Measurements from ENCODE around the gene DMAC2.

Gene DMAC2

DNA sequence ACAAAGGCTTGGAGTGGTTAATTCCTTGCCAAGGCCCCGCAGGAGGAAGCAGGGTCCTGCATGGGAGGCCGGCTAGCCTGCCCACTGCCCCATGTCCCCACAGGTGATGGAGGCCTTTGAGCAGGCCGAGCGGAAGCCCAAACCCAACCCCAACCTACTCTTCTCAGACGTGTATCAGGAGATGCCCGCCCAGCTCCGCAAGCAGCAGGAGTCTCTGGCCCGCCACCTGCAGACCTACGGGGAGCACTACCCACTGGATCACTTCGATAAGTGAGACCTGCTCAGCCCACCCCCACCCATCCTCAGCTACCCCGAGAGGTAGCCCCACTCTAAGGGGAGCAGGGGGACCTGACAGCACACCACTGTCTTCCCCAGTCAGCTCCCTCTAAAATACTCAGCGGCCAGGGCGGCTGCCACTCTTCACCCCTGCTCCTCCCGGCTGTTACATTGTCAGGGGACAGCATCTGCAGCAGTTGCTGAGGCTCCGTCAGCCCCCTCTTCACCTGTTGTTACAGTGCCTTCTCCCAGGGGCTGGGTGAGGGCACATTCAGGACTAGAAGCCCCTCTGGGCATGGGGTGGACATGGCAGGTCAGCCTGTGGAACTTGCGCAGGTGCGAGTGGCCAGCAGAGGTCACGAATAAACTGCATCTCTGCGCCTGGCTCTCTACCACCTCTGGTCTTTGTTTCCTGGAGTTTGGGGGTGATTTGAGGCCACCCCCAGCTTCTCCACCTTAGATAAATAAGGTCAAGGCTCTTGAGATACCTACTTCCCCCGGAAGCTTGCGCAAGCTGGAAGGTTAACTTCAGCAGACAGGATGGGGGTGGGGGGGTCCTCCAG, 15.2 kb downstream of the DMAC2 start:
- H3K9me3 ChIP-seq, result no peaks in the 10 kb centered on the region
- peaks cover 46% of the 10 kb centered on the region for H3K4me1 ChIP-seq
- H3K9ac ChIP-seq, result no peak overlapping the region
- no peaks in the 10 kb centered on the region for H3K27me3 ChIP-seq
- H4K20me1 ChIP-seq, result no peaks in the 10 kb centered on the region
- no peak for TF ChIP-seq Cebpa-rat (IDR thresholded peaks at IDR 0.05)
- no peak overlapping the region for H3K4me3 ChIP-seq
- no peak overlapping the region for H3K4me2 ChIP-seq
- H3K36me3 ChIP-seq, result peaks cover 76% of the 10 kb centered on the region
- H3K27ac ChIP-seq, result no peak overlapping the region

DNA sequence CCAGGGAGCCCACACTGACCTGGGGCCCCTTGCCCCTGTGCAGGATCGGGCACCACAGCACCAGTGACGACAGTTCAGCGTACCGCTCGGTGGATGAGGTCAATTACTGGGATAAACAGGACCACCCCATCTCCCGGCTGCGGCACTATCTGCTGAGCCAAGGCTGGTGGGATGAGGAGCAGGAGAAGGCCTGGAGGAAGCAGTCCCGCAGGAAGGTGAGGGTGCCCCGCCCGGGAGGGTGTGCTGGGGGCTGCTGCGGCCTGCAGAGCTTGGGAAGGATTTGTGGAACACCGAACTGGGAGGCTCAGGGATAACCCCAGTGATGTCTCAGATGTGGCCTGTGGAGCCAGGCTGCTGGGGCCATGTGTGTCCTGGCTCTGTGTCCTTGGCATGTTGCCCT, 16.8 kb downstream of the DMAC2 start:
- no peak overlapping the region for H3K4me3 ChIP-seq
- no peak overlapping the region for H3K27ac ChIP-seq
- H3K4me2 ChIP-seq, result no peak overlapping the region
- no peaks in the 10 kb centered on the region for H3K27me3 ChIP-seq
- TF ChIP-seq Cebpa-rat (IDR thresholded peaks at IDR 0.05), result no peak
- no peaks in the 10 kb centered on the region for H3K9me3 ChIP-seq
- no peak overlapping the region for H3K9ac ChIP-seq
- no peaks in the 10 kb centered on the region for H4K20me1 ChIP-seq
- peaks cover 32% of the 10 kb centered on the region for H3K4me1 ChIP-seq
- H3K36me3 ChIP-seq, result peaks cover 85% of the 10 kb centered on the region

DNA sequence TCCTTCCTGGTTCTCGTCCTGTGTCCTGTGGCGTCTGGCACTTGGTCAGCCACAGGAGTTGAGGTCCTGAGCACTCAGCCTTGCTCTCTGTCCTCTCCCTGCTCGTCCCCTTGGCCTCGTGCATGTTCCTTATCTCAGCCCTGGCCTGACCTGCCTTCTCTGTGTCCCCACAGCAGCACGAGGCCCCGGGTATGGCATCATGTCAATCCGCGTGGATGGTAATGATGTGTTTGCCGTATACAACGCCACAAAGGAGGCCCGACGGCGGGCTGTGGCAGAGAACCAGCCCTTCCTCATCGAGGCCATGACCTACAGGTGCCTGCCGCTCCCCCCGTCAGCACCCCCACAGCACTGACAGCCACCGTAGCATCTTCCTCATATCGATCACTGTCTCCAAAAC, 17.3 kb downstream of the DMAC2 start:
- no peak overlapping the region for H3K27ac ChIP-seq
- no peak for TF ChIP-seq Cebpa-rat (IDR thresholded peaks at IDR 0.05)
- H3K36me3 ChIP-seq, result peaks cover 90% of the 10 kb centered on the region
- H3K4me1 ChIP-seq, result peaks cover 27% of the 10 kb centered on the region
- no peaks in the 10 kb centered on the region for H3K27me3 ChIP-seq
- H3K9me3 ChIP-seq, result no peaks in the 10 kb centered on the region
- no peak overlapping the region for H3K4me3 ChIP-seq
- no peak overlapping the region for H3K4me2 ChIP-seq
- H4K20me1 ChIP-seq, result no peaks in the 10 kb centered on the region
- no peak overlapping the region for H3K9ac ChIP-seq

DNA sequence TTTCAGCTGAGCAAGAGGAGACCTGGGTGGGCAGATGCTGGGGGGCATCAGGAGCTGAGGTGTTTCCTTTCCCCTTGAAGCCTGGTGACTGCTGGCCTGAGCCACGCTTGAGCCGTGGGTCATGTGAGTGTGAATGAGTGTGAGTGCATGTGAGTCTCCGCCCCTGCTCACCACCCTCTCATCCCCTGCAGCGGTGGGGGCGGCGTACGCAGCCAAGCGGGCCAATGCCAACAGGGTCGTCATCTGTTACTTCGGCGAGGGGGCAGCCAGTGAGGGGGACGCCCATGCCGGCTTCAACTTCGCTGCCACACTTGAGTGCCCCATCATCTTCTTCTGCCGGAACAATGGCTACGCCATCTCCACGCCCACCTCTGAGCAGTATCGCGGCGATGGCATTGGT, 17.7 kb downstream of the DMAC2 start:
- no peaks in the 10 kb centered on the region for H4K20me1 ChIP-seq
- peaks cover 24% of the 10 kb centered on the region for H3K4me1 ChIP-seq
- H3K4me3 ChIP-seq, result no peak overlapping the region
- no peak overlapping the region for H3K27ac ChIP-seq
- H3K9ac ChIP-seq, result no peak overlapping the region
- H3K27me3 ChIP-seq, result no peaks in the 10 kb centered on the region
- H3K4me2 ChIP-seq, result no peak overlapping the region
- peaks cover 95% of the 10 kb centered on the region for H3K36me3 ChIP-seq
- TF ChIP-seq Cebpa-rat (IDR thresholded peaks at IDR 0.05), result no peak
- no peaks in the 10 kb centered on the region for H3K9me3 ChIP-seq

DNA sequence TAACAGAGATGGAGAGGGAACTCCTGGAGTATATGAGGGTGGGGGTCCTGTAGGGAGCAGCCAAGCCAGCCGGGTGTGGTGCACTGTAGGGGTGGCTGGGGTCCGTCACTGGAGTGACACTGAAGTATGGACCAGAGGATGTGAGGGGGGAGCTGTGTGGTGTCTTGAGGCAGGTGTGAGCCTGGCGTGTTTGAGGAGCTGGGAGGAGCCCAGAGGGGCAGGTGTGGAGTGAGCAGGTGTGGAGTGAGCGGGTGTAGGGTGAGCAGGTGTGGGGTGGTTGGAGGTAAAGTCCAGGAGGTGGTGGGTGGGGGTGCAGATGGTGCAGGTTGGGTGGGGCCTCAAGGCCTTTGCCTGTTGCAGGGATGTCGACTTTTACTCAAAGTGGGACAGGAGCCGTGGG, 18.4 kb downstream of the DMAC2 start:
- no peak overlapping the region; the same call in 1 of the 2 replicates for H3K9ac ChIP-seq
- H3K36me3 ChIP-seq, result peaks cover 99% of the 10 kb centered on the region
- no peaks in the 10 kb centered on the region for H3K9me3 ChIP-seq
- no peaks in the 10 kb centered on the region for H4K20me1 ChIP-seq
- peaks cover 18% of the 10 kb centered on the region for H3K4me1 ChIP-seq
- no peak overlapping the region for H3K4me3 ChIP-seq
- H3K27ac ChIP-seq, result peak overlapping the region; percentile 72; the same call in 1 of the 2 replicates
- H3K4me2 ChIP-seq, result no peak overlapping the region
- TF ChIP-seq Cebpa-rat (IDR thresholded peaks at IDR 0.05), result no peak
- no peaks in the 10 kb centered on the region for H3K27me3 ChIP-seq

DNA sequence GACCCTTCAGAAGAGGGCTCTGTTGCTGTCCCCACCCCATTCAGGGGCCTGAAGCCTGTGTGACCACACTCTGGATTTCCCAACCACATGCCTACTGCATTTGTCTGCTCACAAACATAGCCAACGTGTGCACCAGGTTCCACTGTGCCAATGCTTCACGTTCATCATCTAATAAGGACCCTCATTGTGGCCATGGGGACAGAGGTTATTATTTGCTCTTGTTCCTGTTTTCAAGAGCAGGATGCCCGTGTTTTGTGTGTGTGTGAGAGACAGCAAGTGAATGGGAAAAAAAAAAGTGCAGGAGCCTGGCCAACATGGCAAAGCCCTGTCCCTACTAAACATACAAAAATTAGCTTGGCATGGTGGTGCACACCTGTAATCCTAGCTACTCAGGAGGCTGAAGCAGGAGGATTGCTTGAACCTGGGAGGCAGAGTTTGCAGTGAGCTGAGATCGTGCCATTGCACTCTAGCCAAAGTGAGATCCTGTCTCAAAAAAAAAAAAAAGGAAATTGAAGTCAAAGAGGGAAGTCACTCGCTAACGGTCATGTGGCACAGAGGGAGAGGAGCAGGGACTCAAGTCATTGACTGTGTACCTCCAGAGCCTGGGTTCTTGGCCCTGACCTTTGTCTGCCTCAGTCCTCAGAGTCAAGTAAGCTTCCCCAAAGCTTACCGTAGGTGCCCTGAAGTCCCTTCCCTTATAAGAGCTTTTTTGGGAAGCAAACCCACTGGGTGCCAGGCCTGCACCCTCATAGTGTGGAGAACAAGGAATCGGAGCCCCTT, 19.4 kb downstream of the DMAC2 start:
- Histone ChIP-seq H3K27me3 (no peaks in the 10 kb centered on the region), H3K9me3 (no peaks in the 10 kb centered on the region), H3K4me1 (peaks cover 20% of the 10 kb centered on the region), H3K9ac (peak overlapping the region; percentile 52; the same call in 1 of the 2 replicates), H3K27ac (peak overlapping the region; percentile 72), H3K4me2 (peak overlapping the region; percentile 51), H3K36me3 (peaks cover 96% of the 10 kb centered on the region), H3K4me3 (no peak overlapping the region), H4K20me1 (no peaks in the 10 kb centered on the region)
- TF ChIP-seq Cebpa-rat (IDR thresholded peaks at IDR 0.05), result no peak

DNA sequence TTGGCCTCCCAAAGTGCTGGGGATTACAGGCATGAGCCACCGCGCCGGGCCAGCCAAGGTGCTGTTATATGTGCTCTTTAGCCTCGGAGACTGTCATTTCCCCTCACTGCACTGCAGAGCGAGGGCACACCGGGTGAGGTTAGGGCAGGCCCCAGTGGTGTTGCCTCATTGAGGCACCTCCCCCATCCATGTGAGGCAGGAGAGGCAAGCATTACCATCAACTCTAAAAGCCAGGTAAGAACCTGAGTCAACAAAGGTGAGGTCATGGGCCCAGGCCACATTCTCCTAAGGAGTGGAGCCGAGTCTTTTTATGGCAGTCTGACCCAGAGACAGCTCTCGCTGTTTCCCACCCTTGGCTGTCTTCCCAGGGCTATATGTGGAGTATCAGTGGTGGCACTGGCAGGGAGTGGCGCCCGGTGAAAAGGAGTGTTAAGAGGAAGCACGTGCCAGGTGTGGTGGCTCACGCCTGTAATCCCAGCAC, 23.5 kb downstream of the DMAC2 start:
- Histone ChIP-seq H3K4me2 (no peak overlapping the region), H3K9ac (no peak overlapping the region), H3K36me3 (peaks cover 94% of the 10 kb centered on the region), H3K27ac (no peak overlapping the region), H3K4me1 (peaks cover 58% of the 10 kb centered on the region), H3K27me3 (no peaks in the 10 kb centered on the region), H3K9me3 (no peaks in the 10 kb centered on the region), H4K20me1 (no peaks in the 10 kb centered on the region), H3K4me3 (no peak overlapping the region)
- no peak for TF ChIP-seq Cebpa-rat (IDR thresholded peaks at IDR 0.05)

DNA sequence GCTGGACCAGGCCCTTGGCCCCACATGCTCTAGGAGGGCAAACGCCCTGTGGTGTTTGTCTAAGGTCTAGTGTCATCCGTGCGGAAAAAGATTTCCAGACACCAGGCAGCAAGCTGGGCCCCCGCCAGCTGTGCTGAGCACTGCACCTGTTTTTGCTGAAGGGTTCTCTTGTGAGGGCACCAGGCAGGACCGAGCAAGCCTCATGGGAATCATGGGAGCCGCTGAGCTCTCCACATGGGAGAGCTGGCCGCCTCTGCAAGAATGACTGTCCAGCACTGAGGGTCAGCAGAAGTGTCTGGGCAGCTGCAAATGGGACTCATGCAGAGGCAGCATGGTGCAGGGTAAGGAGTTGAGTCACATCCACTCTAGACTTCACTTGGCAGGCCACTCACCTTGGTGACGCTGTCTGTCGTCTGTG, 24.5 kb downstream of the DMAC2 start:
- Histone ChIP-seq H3K4me1 (peaks cover 58% of the 10 kb centered on the region), H3K36me3 (peaks cover 94% of the 10 kb centered on the region), H4K20me1 (no peaks in the 10 kb centered on the region), H3K9me3 (no peaks in the 10 kb centered on the region), H3K27me3 (no peaks in the 10 kb centered on the region), H3K4me2 (peak overlapping the region; percentile 77), H3K27ac (peak overlapping the region; percentile 74), H3K4me3 (no peak overlapping the region), H3K9ac (no peak overlapping the region)
- TF ChIP-seq Cebpa-rat (IDR thresholded peaks at IDR 0.05), result no peak

DNA sequence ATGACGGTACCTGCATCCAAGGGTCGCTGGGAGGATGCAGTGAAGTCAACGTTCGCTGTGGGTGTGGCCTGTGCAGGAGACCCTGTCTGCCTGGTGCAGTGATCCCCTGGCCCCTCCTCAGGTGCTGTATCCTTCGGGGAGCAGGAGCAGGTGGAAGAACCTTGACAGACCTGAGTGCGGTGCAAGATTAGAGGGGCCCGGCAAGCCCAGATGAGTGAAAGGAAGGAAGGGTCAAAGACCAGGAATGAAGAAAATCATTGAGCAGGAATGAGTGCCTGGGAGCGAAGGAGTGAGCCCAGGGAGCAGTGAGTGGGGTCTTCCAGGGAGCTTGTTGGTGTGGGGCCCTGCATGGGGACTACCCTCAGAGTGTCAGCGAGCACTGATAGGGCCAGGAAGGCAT, 25.3 kb downstream of the DMAC2 start:
- Histone ChIP-seq H3K9me3 (no peaks in the 10 kb centered on the region), H3K27ac (peak overlapping the region; percentile 74), H4K20me1 (no peaks in the 10 kb centered on the region), H3K9ac (no peak overlapping the region), H3K36me3 (peaks cover 89% of the 10 kb centered on the region), H3K4me1 (peaks cover 58% of the 10 kb centered on the region), H3K27me3 (no peaks in the 10 kb centered on the region), H3K4me3 (no peak overlapping the region), H3K4me2 (peak overlapping the region; percentile 77)
- no peak for TF ChIP-seq Cebpa-rat (IDR thresholded peaks at IDR 0.05)

DNA sequence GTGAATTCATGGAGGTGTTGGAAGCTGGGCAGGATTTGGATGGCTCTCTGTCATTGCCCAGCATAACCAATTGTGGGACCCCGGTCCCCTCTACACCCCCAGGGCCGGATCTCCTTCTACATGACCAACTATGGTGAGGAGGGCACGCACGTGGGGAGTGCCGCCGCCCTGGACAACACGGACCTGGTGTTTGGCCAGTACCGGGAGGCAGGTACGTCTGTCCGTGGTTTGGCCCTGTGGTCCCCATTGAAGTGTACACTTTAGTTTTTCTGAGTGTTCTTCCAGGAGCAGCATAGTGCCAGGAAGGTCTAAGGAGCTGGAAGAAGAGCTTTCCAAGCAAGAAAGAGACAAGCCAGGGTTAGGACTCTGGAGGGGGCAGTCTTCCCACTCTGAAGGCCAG, 25.8 kb downstream of the DMAC2 start:
- Histone ChIP-seq H3K4me3 (no peak overlapping the region), H3K9me3 (no peaks in the 10 kb centered on the region), H3K27me3 (no peaks in the 10 kb centered on the region), H3K9ac (peak overlapping the region; percentile 9; the same call in 1 of the 2 replicates), H3K27ac (peak overlapping the region; percentile 74), H3K4me1 (peaks cover 64% of the 10 kb centered on the region), H3K36me3 (peaks cover 84% of the 10 kb centered on the region), H3K4me2 (peak overlapping the region; percentile 77), H4K20me1 (no peaks in the 10 kb centered on the region)
- TF ChIP-seq Cebpa-rat (IDR thresholded peaks at IDR 0.05), result no peak
